DOHH2 (cell line): ENCODE measurements around the gene ADAMTS9.

Experiments
- CTCF ChIP-seq: fragments of 200-600 bp; sonication (generic); IDR thresholded peaks from one replicate; pipeline ENCODE4 v1.5.1; 2014; ENCODE audit warnings: antibody characterized with exemption, mild to moderate bottlenecking, low read depth, low read length; ENCODE audit not compliant: poor library complexity, severe bottlenecking
- EZH2phosphoT487 ChIP-seq: fragments of 200-600 bp; sonication (generic); IDR thresholded peaks from 2 replicates; pipeline ENCODE4 v1.6.1; 2017; ENCODE audit warnings: borderline replicate concordance, mild to moderate bottlenecking, antibody characterized with exemption, low read length, moderate library complexity, mixed read lengths

- no peak for TF ChIP-seq CTCF
- TF ChIP-seq EZH2phosphoT487 = no peak
Measured at GRCh38 chr3:64546856-64547255, 140.9 kb downstream of the ADAMTS9 start.
